ENCODE measurements around the gene OTOGL. TPM values are rescaled to one million over a fixed set of nuclear protein-coding genes. Genes with fewer than 3 reads are reported as not detected.
"Not testable (repeated sequence)": the region's sequence is repeated elsewhere in the genome, so short reads cannot be mapped to it uniquely, and the experiment has no call there.

OTOGL gene
- total RNA-seq, 3 donors from 2014 or later: 0.10 to 0.66 (median 0.61) TPM

GRCh38 chr12:80299219-80299618 lies 199.9 kb downstream of the OTOGL start:
- DNase-seq: no peak
- no peak overlapping the region for H3K4me3 ChIP-seq
- no peaks in the 10 kb centered on the region for H3K4me1 ChIP-seq (ENCODE audit: low read depth)
- no peak for TF ChIP-seq CTCF (IDR thresholded peaks at IDR 0.05)
- H3K9me3 ChIP-seq: no peaks in the 10 kb centered on the region
- ATAC-seq: no peak
- intact Hi-C loops (cut with DNase I, micrococcal nuclease): no loop called here
- H3K36me3 ChIP-seq (ENCODE audit: low read depth): no peaks in the 10 kb centered on the region

GRCh38 chr12:80299976-80300375 lies 200.6 kb downstream of the OTOGL start:
- TF ChIP-seq CTCF (IDR thresholded peaks at IDR 0.05): no peak

GRCh38 chr12:80307436-80307835 lies 208.1 kb downstream of the OTOGL start:
- H3K36me3 ChIP-seq (ENCODE audit: low read depth); H3K4me1 ChIP-seq (ENCODE audit: low read depth); ATAC-seq; intact Hi-C loops (cut with DNase I, micrococcal nuclease); H3K9me3 ChIP-seq; H3K4me3 ChIP-seq; DNase-seq: not testable (repeated sequence)

More at GRCh38 chr12:80299976-80300375, 200.6 kb downstream of the OTOGL start:
- Histone ChIP-seq H3K36me3 (ENCODE audit: low read depth) (no peaks in the 10 kb centered on the region), H3K4me3 (no peak overlapping the region), H3K9me3 (no peaks in the 10 kb centered on the region), H3K4me1 (ENCODE audit: low read depth) (no peaks in the 10 kb centered on the region)
- ATAC-seq (no peak), DNase-seq (no peak)
- intact Hi-C loops (cut with DNase I, micrococcal nuclease): no loop called here

- Histone ChIP-seq H3K9me3 (no peaks in the 10 kb centered on the region), H3K36me3 (ENCODE audit: low read depth) (no peaks in the 10 kb centered on the region), H3K4me3 (no peak overlapping the region), H3K4me1 (ENCODE audit: low read depth) (no peaks in the 10 kb centered on the region)
- ATAC-seq (no peak), DNase-seq (no peak)
- TF ChIP-seq CTCF (IDR thresholded peaks at IDR 0.05): no peak
- intact Hi-C loops (cut with DNase I, micrococcal nuclease): no loop called here
These were observed 213.9 kb downstream of the OTOGL start for GRCh38 chr12:80313209-80313608.

GRCh38 chr12:80314741-80315140 lies 215.4 kb downstream of the OTOGL start:
- Histone ChIP-seq H3K36me3 (ENCODE audit: low read depth) (no peaks in the 10 kb centered on the region), H3K9me3 (no peaks in the 10 kb centered on the region), H3K4me3 (no peak overlapping the region), H3K4me1 (ENCODE audit: low read depth) (no peaks in the 10 kb centered on the region)
- TF ChIP-seq CTCF (IDR thresholded peaks at IDR 0.05): no peak
- no peak for ATAC-seq
- intact Hi-C loops (cut with DNase I, micrococcal nuclease): no loop called here
- no peak for DNase-seq

- intact Hi-C loops (cut with DNase I, micrococcal nuclease): no loop called here
- H3K9me3 ChIP-seq: no peaks in the 10 kb centered on the region
- no peaks in the 10 kb centered on the region for H3K36me3 ChIP-seq (ENCODE audit: low read depth)
- no peak for TF ChIP-seq CTCF (IDR thresholded peaks at IDR 0.05)
- no peak overlapping the region for H3K4me3 ChIP-seq
- ATAC-seq (no peak), DNase-seq (no peak)
- H3K4me1 ChIP-seq (ENCODE audit: low read depth): no peaks in the 10 kb centered on the region
These were observed 216.9 kb downstream of the OTOGL start for GRCh38 chr12:80316222-80316621.

All from mucosa of descending colon (tissue), 3 donors.